HCT116 (cell line): ENCODE results near the gene GNAO1.

Source experiments
- CBX3 ChIP-seq: IDR thresholded peaks from 2 replicates; pipeline ENCODE4 v1.6.1; 2012; ENCODE audit warnings: low read depth
- EGR1 ChIP-seq: IDR thresholded peaks from 2 replicates; pipeline ENCODE4 v1.6.1; 2012; ENCODE audit warnings: low read depth
- ELF1 ChIP-seq: IDR thresholded peaks from 2 replicates; pipeline ENCODE4 v1.6.1; 2012; ENCODE audit warnings: low read depth, borderline replicate concordance
- EZH2 ChIP-seq: fragments of 200-600 bp; sonication (generic); IDR thresholded peaks from 2 replicates; pipeline ENCODE4 v1.6.1; 2017; ENCODE audit warnings: antibody characterized with exemption, mixed run types
- EZH2phosphoT487 ChIP-seq: fragments of 200-600 bp; IDR thresholded peaks from 2 replicates; pipeline ENCODE4 v1.6.1; 2018; ENCODE audit warnings: antibody characterized with exemption, borderline replicate concordance
- POLR2A ChIP-seq: IDR thresholded peaks from 2 replicates; pipeline ENCODE4 v1.7.0; 2011; ENCODE audit warnings: borderline replicate concordance; ENCODE audit not compliant: insufficient read depth, insufficient read length; ENCODE audit errors: extremely low read depth
- POLR2AphosphoS5 ChIP-seq: IDR thresholded peaks from 2 replicates; pipeline ENCODE4 v1.6.1; 2011; ENCODE audit warnings: mild to moderate bottlenecking, low read depth, low read length, moderate library complexity
- RAD21 ChIP-seq: IDR thresholded peaks from 2 replicates; pipeline ENCODE4 v1.6.1; 2012; ENCODE audit warnings: low read depth, mild to moderate bottlenecking
- SIN3A ChIP-seq: IDR thresholded peaks from 2 replicates; pipeline ENCODE4 v1.6.1; 2012; ENCODE audit warnings: low read depth
- ZFX ChIP-seq: fragments of 450-650 bp; IDR thresholded peaks from 2 replicates; pipeline ENCODE4 v1.6.1; 2017
- ZNF274 ChIP-seq: fragments of 200-500 bp; sonication (Bioruptor generic); IDR thresholded peaks from 2 replicates; pipeline ENCODE4 v1.6.1; 2014; ENCODE audit warnings: mild to moderate bottlenecking, low read depth, low read length, inconsistent platforms
- TF ChIP-seq, protein P1 (sequence below), 3 experiments: fragments of 200-600 bp in 1 of 3; sonication (generic) in 1 of 3; IDR thresholded peaks in 2 of 3; conservative IDR thresholded peaks in 1 of 3; 2 replicates each; pipeline ENCODE4 v1.5.1; 2012 to 2017; ENCODE audit warnings: low read depth in 2 of 3, low read length in 2 of 3, antibody characterized with exemption in 1 of 3, borderline replicate concordance in 1 of 3, control low read depth in 1 of 3, mild to moderate bottlenecking in 1 of 3, mixed read lengths in 1 of 3, mixed run types in 1 of 3, moderate library complexity in 1 of 3; ENCODE audit not compliant: insufficient read depth in 1 of 3
- TF ChIP-seq, protein P2 (sequence below): IDR thresholded peaks from 2 replicates; pipeline ENCODE4 v1.6.1; 2012
- TF ChIP-seq, protein P3 (sequence below): IDR thresholded peaks from 2 replicates; pipeline ENCODE4 v1.6.1; 2012

DNA sequence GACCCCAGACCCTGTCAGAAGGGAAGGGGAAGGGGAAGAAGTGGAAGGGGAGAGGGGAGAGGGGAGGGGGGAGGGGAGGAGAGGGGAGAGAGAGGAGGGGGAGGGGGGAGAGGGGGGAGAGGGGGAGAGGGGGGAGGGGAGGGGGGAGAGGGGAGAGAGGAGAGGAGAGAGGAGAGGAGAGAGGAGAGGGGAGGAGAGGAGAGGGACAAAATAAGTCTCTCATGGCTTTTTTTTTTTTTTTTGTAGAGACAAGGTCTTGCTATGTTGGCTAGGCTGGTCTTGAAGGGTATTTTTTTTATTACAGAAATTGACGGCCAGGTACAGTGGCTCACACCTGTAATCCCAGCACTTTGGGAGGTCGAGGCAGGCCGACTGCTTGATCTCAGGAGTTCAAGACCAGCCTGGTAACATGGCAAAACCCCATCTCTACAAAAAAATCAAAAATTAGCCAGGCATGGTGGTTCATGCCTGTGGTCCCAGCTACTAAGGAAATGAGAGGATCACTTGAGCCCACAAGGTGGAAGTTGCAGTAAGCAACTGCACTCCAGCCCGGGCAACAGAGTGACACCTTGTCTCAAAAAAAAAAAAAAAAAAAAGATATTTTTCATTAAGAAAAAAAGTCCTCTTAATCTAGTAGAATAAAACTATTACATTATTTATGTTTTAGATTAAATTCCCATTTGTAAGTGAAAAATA, 214.8 kb downstream of the GNAO1 start:
- TF ChIP-seq SIN3A (no peak), RAD21 (no peak), CBX3 (no peak), POLR2A (no peak), EZH2phosphoT487 (no peak), EZH2 (no peak), ELF1 (no peak), EGR1 (no peak), POLR2AphosphoS5 (no peak), ZFX (no peak), ZNF274 (no peak)
- TF ChIP-seq, protein P1, sequence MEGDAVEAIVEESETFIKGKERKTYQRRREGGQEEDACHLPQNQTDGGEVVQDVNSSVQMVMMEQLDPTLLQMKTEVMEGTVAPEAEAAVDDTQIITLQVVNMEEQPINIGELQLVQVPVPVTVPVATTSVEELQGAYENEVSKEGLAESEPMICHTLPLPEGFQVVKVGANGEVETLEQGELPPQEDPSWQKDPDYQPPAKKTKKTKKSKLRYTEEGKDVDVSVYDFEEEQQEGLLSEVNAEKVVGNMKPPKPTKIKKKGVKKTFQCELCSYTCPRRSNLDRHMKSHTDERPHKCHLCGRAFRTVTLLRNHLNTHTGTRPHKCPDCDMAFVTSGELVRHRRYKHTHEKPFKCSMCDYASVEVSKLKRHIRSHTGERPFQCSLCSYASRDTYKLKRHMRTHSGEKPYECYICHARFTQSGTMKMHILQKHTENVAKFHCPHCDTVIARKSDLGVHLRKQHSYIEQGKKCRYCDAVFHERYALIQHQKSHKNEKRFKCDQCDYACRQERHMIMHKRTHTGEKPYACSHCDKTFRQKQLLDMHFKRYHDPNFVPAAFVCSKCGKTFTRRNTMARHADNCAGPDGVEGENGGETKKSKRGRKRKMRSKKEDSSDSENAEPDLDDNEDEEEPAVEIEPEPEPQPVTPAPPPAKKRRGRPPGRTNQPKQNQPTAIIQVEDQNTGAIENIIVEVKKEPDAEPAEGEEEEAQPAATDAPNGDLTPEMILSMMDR (IDR thresholded peaks at IDR 0.05 in 2 of 3, conservative IDR thresholded peaks at IDR 0.05 in 1 of 3; ENCODE audit: borderline replicate concordance in 1 of 3, insufficient read depth in 1 of 3, low read depth in 2 of 3, low read length in 2 of 3) = no peak
- TF ChIP-seq, protein P2, sequence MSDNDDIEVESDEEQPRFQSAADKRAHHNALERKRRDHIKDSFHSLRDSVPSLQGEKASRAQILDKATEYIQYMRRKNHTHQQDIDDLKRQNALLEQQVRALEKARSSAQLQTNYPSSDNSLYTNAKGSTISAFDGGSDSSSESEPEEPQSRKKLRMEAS = no peak
- TF ChIP-seq, protein P3, sequence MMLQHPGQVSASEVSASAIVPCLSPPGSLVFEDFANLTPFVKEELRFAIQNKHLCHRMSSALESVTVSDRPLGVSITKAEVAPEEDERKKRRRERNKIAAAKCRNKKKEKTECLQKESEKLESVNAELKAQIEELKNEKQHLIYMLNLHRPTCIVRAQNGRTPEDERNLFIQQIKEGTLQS = no peak
